HCEC 1CT (cell line): ENCODE results near the gene ARSG.

ENCODE experiments used
- DNase-seq: peaks from one replicate; pipeline ENCODE4 v3.0.0-alpha.2; 2017

The ARSG gene

DNA sequence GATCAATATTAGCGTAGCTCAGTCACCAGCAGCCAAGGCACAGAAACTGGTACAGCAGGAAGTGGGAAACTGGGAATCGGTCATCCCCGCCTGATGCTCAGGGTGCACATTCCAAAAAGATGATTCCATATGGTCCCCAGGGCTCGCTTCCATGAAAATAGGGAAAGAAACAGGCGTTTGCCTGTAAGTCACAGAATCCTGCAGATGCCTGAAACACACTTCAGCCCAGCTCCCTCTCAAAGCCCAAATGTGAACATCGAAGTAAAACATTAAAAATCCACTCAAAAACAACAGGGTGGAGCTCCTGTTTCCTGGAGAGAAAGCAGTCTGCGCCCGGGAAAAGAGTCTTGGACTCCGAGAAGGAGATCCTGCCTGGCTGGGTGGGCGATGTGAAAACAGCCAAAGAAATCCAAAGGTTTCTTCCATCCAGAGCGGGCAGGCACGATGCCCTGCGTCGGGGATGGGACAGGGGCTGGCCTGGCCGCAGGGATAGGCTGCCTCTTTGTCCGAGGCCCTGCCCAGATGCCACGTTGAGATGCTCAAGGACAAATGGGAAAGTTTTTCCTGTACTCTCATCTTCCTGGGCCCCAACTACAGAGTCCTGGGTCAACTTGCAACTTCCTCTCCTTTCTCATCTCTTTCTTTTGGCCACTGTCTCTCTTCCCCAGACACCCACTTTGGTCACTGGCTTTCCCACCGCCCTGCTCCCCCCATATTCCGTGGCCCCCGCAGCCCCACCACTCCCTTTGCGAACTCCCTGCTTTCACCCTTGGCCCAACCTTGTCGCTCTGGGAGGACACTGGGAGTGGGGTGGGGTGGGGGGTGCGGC, 165.3 kb downstream of the ARSG start:
- peak; percentile 91 for DNase-seq

DNA sequence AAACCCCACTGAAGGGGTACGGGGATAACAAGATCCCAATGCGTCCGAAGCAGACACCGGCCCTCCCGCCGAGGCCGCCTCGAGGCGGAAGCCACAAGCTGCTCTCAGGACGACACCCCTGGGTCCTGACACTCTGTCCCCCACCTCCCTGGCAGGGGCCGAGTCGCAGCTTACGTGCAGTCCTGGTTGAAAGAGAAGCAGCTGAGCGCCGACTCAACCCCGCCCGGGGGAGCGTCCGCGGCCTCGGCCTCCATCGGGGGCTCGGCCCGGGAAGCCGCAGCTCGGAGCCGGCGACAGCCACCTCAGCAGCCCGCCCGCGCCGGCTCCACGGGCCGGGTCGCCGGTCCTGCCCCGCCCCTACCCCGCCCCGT, 165.9 kb downstream of the ARSG start, which contains the start of gene WIPI1:
TSS of gene WIPI1 (minus strand) at position 329 of the 371 bp plus-strand sequence. CDS start at position 254, 75 bp downstream.
- DNase-seq: no peak

DNA sequence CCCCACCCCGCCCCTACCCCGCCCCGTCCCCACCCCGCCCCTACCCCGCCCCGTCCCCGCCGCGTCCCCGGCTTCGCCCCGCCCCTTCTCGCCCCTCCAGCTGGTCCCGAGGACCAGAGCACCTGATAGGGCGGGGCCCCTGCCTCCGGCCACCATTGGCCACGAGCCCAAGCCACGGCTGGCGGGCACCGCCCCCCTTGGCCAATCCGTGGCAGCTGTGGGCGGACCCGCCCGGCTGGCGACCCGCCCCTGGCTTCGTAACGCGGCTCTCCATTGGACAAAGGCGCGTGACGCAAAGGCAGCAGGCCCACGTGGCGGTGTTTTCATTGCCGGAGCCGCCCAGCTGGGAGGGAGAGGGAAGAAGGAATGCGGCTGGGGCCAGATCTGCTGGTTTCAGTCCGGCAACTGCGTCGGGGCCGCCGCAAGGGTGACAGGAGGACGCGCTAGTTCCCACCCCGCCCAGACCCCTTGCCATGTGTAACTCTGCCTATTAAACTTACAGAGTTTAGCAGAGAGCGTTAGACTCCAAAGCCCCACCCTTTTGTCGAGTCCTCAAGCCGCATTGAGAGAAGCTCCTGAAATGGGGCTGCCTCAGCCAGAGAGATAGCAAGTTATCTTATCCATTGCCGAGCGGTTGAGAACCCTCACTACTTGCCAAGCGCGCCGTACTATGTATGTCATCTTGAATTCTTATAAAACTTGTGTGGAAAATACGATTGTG, 166.4 kb downstream of the ARSG start:
- peak; percentile 98 for DNase-seq

DNA sequence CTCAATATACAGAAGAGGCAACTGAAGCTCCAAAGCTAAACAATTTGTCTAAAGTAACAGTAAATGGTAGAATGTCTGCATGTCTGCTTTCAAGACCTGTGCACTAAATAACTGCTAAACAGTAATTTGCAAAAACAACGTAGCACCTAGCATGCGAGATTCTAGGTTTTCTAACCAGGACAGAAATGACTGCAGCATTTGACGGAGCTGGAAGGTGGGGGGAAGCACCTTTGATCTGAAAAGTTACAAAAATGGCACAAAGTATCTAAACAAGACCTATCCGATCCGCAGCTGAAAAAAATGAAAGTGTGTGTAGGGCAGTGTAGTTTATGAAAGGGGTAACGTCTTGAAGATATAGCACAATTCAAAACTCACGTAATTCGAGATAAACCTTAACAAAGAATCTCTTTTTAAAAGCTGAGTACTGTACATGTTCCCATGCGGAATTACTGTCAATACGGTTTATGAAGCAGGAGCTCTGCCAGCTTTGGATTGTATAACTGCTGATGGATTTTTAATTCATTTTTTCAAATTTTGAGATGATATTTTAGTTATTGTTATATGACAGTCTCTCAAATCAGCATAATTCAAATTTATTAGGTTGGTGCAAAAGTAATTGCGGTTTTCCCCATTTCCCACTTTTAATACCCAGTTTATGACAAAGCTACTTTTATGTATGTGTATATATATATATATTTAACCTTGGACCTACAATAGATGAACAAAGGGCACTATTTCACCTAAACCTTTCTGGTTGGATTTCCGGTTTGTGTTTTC, 167.2 kb downstream of the ARSG start:
- DNase-seq: no peak

DNA sequence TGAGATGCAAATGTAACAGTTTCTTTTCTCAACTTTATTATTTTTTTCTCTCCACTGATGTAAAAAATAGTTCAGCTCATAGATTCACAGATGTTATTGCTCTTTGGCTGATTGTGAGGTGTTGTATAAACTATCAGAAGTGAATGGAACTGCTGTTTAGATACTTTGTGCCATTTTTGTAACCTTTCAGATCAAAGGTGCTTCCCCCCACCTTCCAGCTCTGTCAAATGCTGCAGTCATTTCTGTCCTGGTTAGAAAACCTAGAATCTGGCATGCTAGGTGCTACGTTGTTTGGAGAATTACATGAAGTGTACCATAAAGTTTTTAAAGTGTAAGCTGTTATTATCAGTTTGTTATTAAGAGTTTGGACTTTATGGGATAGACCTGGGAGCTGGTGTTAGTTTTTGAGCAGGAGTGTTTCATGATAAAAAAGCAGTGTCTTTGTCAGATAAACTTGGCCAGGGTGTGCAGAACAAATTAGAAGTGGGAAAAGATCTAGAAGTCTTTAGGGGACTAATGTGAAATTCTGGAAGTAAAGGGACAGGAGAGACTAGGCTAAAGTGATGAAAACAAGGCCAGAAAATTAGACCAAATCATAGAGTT, 167.8 kb downstream of the ARSG start:
- no peak for DNase-seq

DNA sequence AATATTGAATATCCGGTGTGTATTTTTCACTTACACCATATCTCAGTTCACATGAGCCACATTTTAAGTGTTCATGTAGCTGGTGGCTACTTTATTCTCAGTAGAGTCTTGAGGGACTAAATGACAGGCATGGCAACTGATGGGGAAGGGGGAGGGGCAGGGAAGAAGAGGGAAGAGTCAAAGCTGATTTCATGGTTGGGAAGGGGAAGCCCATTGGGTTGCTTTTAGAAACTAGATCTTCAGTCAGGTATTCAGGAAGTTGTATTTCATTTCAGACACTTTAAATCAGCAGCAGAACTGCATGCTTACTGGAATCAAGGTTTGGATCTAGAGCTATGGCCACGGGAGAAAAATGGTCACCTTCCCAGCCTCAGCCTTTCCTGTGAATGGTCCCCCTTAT, 168.9 kb downstream of the ARSG start:
- no peak for DNase-seq

DNA sequence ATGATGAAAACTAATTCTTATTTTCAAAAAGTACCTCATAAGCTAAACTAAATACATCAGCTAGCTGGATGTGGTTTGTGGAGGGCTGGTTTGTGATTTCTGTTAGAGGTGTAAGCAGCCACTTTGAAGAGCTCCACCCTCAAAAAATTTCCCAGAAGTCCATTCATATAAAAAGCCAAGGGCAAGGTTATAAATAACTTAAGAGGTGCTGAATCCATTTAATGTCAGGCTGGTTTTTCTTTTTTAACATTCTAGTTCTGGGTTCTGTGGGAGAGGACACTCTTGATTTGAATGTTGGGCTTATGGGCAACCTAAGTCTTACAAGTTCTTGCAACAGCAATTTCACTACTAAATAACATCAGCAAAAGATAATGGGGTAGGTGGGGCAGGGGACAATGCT, 169.4 kb downstream of the ARSG start:
- DNase-seq: no peak

DNA sequence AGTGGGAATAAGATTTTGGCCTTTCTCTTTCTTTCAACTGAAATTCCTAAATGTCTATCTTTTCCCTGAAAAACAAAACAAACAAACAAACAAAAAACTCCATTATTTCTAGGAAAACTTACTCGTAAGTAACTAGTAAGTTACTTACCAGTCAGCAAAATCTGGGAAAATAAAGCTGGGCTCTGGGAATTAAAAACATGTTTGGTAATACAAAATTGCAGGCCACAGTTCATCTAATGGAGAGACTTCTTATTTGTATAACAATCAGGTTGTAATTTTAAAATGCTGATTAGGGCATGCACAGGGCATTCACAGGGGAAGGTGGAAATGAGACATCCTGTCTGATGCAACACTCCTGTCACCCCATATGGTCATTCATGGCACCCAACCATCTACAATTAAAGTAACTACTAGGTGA, 169.8 kb downstream of the ARSG start:
- no peak for DNase-seq

DNA sequence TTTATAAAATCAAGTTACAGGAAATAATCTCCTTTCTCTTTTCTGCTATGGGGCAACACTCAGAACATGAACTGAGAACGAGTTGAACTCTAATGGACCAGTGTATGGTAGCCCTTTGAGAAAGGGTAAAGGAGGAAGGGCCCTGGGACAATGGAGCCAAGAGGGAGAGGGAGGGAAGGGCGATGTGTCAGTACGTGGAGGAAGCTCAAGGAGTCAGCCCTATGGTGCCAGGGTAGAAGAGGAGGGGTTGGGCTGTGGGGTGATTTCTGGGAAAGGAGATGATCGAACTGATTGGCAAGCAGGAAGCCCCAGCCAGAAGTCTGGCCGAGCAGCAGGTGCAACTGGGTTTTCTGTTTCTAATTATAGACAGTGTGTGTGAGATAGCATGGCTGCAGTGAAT, 170.3 kb downstream of the ARSG start:
- DNase-seq: no peak

DNA sequence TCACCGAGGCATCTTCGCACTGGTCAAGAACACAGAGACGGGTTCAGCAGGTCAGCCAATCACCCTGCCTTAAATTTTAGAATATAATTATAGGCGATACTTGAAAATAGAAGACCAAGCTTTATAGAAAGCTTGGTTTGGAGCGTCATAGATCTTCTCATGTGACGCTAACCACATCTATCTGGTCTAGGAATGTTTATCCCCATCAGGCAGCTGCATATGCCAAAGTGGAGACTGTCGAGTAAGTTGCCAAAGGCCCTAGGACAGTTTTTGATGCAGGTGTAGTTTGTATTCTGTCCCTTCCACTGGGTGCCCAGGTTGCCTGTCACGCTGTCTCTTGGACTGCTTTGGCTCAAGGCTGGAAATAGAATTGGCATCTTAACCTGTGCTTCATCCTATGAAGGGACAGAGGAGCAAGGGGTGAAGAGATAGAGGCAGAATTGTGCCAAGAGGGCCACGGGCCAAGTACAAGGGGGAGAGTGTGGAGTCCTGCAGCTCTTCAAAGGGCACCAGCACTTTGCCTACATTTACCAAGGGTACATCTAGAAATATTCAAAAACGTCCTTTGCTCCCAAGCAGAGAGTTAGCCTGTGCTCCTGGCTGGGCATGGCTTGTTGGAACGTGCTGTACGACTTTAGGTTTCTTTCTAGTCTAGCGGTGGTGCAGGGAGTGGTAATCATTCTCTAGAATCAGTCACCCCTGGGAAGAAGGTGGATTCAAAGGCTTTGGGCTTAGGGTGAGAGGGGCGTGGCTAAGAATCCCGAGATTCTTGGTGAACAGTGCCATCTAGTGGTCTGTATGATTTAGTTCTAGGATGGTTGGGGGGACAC, 171.3 kb downstream of the ARSG start:
- peak; percentile 76 for DNase-seq

DNA sequence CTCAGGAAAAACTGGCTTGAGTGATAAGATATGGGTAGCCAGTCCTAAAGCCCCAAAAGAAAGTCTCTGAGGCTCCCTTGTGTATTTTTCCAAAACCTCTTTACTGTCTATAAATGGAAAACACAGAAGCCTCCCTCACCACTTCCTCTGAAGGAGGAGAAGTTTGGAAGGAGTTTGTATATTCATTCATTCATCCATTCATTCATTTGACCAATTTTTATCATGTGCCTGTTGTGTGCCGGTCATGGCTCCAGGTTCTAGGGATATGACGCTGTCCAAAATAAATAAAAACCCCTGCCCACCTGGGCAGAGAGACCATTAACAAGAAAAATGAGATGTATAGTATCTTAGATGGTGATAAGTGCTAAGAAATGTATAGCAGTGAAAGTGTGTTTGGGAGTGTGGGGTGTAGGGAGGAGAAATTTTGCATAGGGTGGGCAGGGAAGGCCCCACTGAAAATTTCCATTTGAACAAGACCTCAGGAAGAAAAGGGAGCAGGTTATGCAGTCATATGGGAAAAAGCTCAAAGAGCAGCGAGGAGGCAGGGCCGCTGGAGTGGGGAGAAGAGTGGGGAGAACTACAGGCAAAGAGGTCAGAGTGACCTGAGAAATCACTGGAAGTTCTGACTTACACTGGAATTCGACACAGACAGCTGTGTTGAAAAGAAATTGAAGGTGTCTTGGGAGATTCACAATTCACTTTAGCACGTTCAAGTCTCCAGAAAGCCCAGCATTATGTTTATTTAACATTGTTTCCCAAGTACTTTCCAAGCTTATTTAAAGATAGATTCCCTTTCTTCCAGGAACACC, 172.1 kb downstream of the ARSG start:
- DNase-seq: no peak

DNA sequence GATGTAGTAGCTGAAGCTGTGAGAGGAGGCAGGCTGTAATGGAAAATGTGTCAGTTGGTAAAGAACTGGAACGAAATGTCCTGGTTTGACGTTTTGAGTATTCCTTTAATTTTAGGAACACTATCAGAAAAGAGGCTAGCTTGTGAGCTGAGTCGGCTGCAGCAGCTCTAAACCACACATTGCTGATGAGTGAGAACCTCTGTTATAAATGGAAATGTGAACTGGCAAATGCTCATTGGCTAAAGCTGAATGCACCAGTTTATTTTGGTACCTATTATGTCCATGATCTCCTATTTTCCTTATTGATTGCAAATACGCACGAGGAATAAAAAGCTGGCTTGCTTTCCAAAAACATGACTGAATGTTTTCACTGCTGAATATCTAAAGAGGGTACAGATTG, 177.0 kb downstream of the ARSG start:
- no peak for DNase-seq

DNA sequence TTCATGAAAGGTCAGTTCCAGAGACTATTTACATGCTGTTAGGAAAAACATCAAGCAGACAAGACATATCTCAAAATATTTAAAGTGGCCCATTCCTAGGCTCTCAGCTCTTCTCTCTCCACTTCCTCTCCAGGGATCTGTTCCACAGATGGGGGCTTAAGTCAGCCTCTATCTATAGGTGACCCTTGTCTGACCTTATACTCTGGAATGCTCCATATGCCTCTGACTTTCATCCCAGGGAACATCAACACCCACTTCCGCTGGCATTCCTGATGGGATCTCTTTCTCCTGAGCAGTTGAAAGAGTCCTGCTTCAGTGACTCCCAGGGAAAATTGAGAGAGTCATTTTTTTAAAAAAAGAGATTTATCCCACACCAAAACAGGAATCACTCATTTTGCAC, 177.5 kb downstream of the ARSG start:
- no peak for DNase-seq
